ENCODE data around the gene AP3D1. TPM values are rescaled to one million over a fixed set of nuclear protein-coding genes. Genes with fewer than 3 reads are reported as not detected.

AP3D1 gene
- total RNA-seq, 3 donors from 2014 or later, result 53.6 to 68.5 (median 54.0) TPM

DNA sequence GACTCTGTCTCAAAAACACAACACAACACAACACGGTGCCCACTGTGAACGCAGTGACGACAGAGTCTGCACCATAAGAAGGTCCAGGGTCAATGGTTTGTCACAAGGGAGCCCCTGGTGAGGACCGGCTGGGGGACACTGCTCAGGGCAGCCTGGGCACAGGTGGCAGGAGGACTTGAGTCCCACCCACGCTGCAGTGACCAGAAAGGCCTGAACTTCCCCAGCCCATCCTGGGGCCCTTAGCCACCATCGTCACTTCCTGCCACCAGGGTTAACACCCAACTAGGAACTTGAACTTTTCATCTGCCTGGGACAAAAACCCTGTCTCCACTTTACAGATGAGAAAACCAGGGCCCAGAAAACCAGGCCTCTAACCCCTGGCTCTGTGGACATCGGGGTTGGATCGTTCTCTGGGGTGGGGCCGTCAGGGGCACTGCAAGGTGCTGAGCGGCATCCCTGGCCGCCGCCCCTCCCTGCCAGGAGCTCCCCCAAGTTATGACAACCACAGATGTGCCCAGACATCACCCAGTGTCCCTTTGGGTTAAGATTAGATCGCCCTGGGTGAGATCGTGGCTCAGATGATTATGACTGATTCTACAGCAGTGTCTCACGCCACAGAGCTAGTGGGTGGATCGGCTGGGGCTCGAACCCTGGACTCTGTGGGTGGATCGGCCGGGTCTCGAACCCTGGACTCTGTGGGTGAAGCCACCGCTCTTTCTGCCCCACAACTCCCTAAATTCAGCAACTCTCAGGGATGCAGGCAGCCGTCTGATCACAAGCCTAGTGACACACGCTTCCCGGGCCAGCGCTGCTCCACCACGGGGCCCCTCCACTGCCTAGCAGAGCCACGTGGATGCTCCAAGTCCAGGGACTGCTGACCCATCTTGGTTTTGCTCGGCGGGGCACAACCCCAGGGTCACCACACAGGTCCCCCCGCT, 69.2 kb downstream of the AP3D1 start:
- TF ChIP-seq, protein P1, sequence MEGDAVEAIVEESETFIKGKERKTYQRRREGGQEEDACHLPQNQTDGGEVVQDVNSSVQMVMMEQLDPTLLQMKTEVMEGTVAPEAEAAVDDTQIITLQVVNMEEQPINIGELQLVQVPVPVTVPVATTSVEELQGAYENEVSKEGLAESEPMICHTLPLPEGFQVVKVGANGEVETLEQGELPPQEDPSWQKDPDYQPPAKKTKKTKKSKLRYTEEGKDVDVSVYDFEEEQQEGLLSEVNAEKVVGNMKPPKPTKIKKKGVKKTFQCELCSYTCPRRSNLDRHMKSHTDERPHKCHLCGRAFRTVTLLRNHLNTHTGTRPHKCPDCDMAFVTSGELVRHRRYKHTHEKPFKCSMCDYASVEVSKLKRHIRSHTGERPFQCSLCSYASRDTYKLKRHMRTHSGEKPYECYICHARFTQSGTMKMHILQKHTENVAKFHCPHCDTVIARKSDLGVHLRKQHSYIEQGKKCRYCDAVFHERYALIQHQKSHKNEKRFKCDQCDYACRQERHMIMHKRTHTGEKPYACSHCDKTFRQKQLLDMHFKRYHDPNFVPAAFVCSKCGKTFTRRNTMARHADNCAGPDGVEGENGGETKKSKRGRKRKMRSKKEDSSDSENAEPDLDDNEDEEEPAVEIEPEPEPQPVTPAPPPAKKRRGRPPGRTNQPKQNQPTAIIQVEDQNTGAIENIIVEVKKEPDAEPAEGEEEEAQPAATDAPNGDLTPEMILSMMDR (IDR thresholded peaks at IDR 0.05), result no peak
- TF ChIP-seq POLR2AphosphoS5 (IDR thresholded peaks at IDR 0.05) (no peak), POLR2A (IDR thresholded peaks at IDR 0.05) (no peak)
- no peaks in the 10 kb centered on the region for H3K27me3 ChIP-seq
- H3K4me1 ChIP-seq, result no peaks in the 10 kb centered on the region
- no peak for DNase-seq (ENCODE audit: low spot score in 2 of 2)
- peaks cover 5% of the 10 kb centered on the region for H3K36me3 ChIP-seq
- peak overlapping the region in 1 of 2 donors; percentile 58 for H3K27ac ChIP-seq
- H3K9me3 ChIP-seq, result no peaks in the 10 kb centered on the region
- no peak overlapping the region for H3K4me3 ChIP-seq
- intact Hi-C loops (cut with DNase I; ENCODE audit: low total_unique reads), result no loop called here

DNA sequence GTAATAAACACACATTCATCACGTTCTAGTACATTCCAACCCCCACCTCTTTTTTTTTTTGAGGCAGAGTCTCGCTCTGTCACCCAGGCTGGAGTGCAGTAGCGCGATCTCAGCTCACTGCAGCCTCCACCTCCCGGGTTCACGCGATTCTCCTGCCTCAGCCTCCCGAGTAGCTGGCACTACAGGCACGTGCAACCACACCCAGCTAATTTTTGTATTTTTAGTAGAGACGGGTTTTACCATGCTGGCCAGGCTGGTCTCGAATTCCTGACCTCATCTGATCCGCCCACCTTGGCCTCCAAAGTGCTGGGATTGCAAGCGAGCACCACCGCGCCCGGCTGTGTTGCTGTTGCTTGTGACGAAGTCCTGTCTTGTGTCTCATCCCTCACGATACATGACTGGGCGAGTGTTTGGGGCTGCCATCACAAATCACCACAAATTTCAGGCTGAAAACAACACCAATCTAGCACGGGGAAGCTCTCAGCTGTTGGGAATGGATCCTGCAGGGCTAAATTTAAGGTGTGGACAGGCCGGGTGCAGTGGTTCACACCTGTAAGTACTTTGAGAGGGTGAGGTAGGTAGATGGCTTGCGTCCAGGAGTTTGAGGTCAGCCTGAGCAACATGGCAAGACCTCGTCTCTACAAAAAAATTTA, 70.9 kb downstream of the AP3D1 start:
- Histone ChIP-seq H3K36me3 (peaks cover 12% of the 10 kb centered on the region), H3K27me3 (no peaks in the 10 kb centered on the region), H3K4me3 (no peak overlapping the region), H3K9me3 (no peaks in the 10 kb centered on the region), H3K4me1 (no peaks in the 10 kb centered on the region), H3K27ac (no peak overlapping the region)
- TF ChIP-seq, protein P1 (IDR thresholded peaks at IDR 0.05), result no peak
- TF ChIP-seq POLR2AphosphoS5 (IDR thresholded peaks at IDR 0.05) (no peak), POLR2A (IDR thresholded peaks at IDR 0.05) (no peak)
- no peak for DNase-seq (ENCODE audit: low spot score in 2 of 2)
- intact Hi-C loops (cut with DNase I; ENCODE audit: low total_unique reads), result no loop called here

DNA sequence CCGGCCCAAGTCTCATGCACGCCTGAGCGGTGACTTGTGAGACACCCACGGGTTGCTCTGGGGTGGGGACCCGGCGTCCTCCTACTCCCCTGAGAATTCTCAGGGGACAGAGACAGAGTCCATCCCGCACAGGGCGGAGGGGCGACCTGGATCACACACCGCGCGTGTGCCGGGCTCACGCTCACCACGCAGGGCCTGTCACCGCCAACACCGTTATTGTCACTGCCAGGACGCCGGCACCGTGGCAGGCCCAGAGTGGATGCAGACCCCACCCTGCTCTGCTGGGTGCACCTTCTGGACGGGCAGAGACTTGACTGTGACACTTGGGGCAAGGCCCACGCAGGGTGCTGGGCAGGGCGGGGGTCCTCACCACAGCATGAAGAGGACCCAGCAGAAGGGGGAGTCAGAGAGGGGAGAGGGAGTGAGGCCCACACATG, 71.5 kb downstream of the AP3D1 start:
- H3K27ac ChIP-seq, result no peak overlapping the region
- no peak for DNase-seq (ENCODE audit: low spot score in 2 of 2)
- H3K4me3 ChIP-seq, result no peak overlapping the region
- H3K4me1 ChIP-seq, result no peaks in the 10 kb centered on the region
- H3K36me3 ChIP-seq, result peaks cover 12% of the 10 kb centered on the region
- no peaks in the 10 kb centered on the region for H3K9me3 ChIP-seq
- H3K27me3 ChIP-seq, result no peaks in the 10 kb centered on the region
- intact Hi-C loops (cut with DNase I; ENCODE audit: low total_unique reads), result no loop called here
- TF ChIP-seq POLR2A (IDR thresholded peaks at IDR 0.05), result no peak
- no peak for TF ChIP-seq POLR2AphosphoS5 (IDR thresholded peaks at IDR 0.05)
- TF ChIP-seq, protein P1 (IDR thresholded peaks at IDR 0.05), result no peak

DNA sequence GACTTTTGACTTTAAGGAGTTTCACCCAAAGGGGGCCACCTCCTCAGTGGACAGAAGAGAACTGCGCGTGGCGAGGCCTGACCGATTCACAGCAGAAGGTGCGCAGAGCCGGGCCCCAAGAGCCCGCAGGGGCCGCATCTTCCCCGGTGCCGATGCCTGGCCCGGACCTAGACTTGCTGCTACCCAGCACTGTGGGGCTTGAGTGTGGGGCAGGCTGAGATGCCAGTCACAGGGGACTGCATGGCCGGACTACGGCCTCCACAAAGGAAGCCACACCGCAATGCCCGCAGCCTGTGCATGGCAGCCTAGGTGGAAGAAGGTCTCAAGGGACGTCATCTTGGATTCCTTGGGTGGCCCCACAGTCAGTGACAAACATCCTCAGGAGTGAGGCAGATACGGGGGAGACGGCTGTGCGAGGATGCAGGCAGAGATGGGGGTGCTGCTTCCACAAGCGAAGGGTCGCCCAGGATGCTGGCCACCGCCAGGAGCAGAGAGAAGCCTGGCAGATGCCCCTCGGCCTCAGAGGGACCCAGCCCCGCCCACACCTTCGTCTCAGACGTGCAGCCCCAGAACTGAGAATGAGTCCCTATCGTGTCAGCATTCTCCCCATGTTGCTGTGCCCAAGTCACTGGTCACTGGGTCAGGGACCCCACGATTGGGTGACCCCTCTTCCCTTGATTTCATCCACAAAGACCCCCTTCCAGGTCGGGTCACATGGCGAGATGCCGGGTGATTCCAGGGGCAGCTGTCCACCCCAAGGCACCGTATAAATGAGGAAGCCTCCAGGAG, 72.1 kb downstream of the AP3D1 start:
- intact Hi-C loops (cut with DNase I; ENCODE audit: low total_unique reads), result no loop called here
- H3K9me3 ChIP-seq, result no peaks in the 10 kb centered on the region
- H3K27ac ChIP-seq, result no peak overlapping the region
- H3K4me1 ChIP-seq, result no peaks in the 10 kb centered on the region
- no peaks in the 10 kb centered on the region for H3K27me3 ChIP-seq
- H3K4me3 ChIP-seq, result no peak overlapping the region
- H3K36me3 ChIP-seq, result peaks cover 12% of the 10 kb centered on the region
- TF ChIP-seq, protein P1 (IDR thresholded peaks at IDR 0.05), result no peak
- TF ChIP-seq POLR2AphosphoS5 (IDR thresholded peaks at IDR 0.05) (no peak), POLR2A (IDR thresholded peaks at IDR 0.05) (no peak)
- no peak for DNase-seq (ENCODE audit: low spot score in 2 of 2)
